Tibial nerve (tissue), 4 donors: ENCODE measurements around the gene KCNMA1. TPM values are rescaled to one million over a fixed set of nuclear protein-coding genes. Genes with fewer than 3 reads are reported as not detected.

ENCODE experiments used
- DNase-seq, 2 donors: peaks; one replicate each; pipeline ENCODE4 v3.0.0-alpha.2; 2019; ENCODE audit warnings: low spot score in 2 of 2
- H3K27ac ChIP-seq, 4 donors: fragments of 200-600 bp; sonication (generic) in 3 of 4; one replicate each; pipeline ENCODE4 v1.5.1; 2017 to 2019; ENCODE audit warnings: mild to moderate bottlenecking in 1 of 4
- H3K27me3 ChIP-seq, 2 donors: fragments of 200-600 bp; sonication (generic) in 1 of 2; one replicate each; pipeline versions ENCODE4 v1.5.1 to v1.6.0; 2017 to 2019
- H3K36me3 ChIP-seq, 3 donors: fragments of 200-600 bp; sonication (generic); one replicate each; pipeline ENCODE4 v1.5.1; 2018 to 2019
- H3K4me1 ChIP-seq, 4 donors: fragments of 200-600 bp; sonication (generic) in 3 of 4; one replicate each; pipeline ENCODE4 v1.5.1; 2017 to 2019
- H3K4me3 ChIP-seq, 4 donors: fragments of 200-600 bp; sonication (generic) in 3 of 4; one replicate each; pipeline ENCODE4 v1.5.1; 2017 to 2019; ENCODE audit warnings: mild to moderate bottlenecking in 1 of 4, moderate library complexity in 1 of 4
- H3K9me3 ChIP-seq, 4 donors: fragments of 200-600 bp; sonication (generic) in 3 of 4; one replicate each; pipeline ENCODE4 v1.5.1; 2017 to 2019
- CTCF ChIP-seq, 5 experiments: fragments of 200-600 bp in 3 of 5; fragments of 450-650 bp in 2 of 5; sonication (generic) in 3 of 5; IDR thresholded peaks; one replicate each; pipeline ENCODE4 v1.5.1; 2016 to 2019; ENCODE audit warnings: antibody characterized with exemption in 5 of 5, mild to moderate bottlenecking in 3 of 5, moderate library complexity in 2 of 5
- EP300 ChIP-seq, 2 donors: sonication (generic); formaldehyde crosslinking; IDR thresholded peaks; one replicate each; pipeline ENCODE4 v1.6.1; 2017; ENCODE audit warnings: antibody characterized with exemption in 2 of 2, mild to moderate bottlenecking in 1 of 2
- POLR2A ChIP-seq, 2 donors: fragments of 450-650 bp; IDR thresholded peaks; one replicate each; pipeline ENCODE4 v1.6.1; 2017; ENCODE audit warnings: antibody characterized with exemption in 2 of 2, mild to moderate bottlenecking in 2 of 2, moderate library complexity in 2 of 2
- WGBS, 2 donors: methylation state at CpG; one replicate each; pipeline ENCODE4 v1.1.5; 2018; 5-methylcytosine and 5-hydroxymethylcytosine counted together
- total RNA-seq, 4 donors: library from RNA; depleted of rRNA; stranded (reverse); fragments of >200 nt; gene quantifications; one replicate each; pipeline ENCODE4 v1.1.0, GENCODE V29; 2016

KCNMA1 gene
- total RNA-seq, 4 donors from 2014 or later = 10.2 to 19.9 (median 13.7) TPM

GRCh38 chr10:77105761-77106221, 531.8 kb downstream of the KCNMA1 start:
- peaks cover 0 to 35% (median 5%) of the 10 kb centered on the region in 4 donors for H3K4me1 ChIP-seq
- H3K27me3 ChIP-seq = no peaks in the 10 kb centered on the region
- TF ChIP-seq EP300 (IDR thresholded peaks at IDR 0.05) (peak in 1 of 2 donors; percentile 73), CTCF (IDR thresholded peaks at IDR 0.05) (no peak)
- H3K4me3 ChIP-seq = no peak overlapping the region
- H3K9me3 ChIP-seq = no peaks in the 10 kb centered on the region
- DNase-seq = no peak
- no peaks in the 10 kb centered on the region for H3K36me3 ChIP-seq
- 36 to 46% methylated on average over 5 of the region's 5 CpGs for WGBS, 2 donors
- peak overlapping the region in 2 of 4 donors; percentile 75 to 81 for H3K27ac ChIP-seq

GRCh38 chr10:77104459-77104980, 533.1 kb downstream of the KCNMA1 start:
- H3K4me1 ChIP-seq = peaks cover 0 to 32% (median 4%) of the 10 kb centered on the region in 4 donors
- H3K4me3 ChIP-seq = no peak overlapping the region
- DNase-seq = peak; percentile 71 to 87
- H3K36me3 ChIP-seq = no peaks in the 10 kb centered on the region
- peak overlapping the region in 2 of 4 donors; percentile 65 to 81 for H3K27ac ChIP-seq
- peak in 1 of 2 donors; percentile 88 for TF ChIP-seq EP300 (IDR thresholded peaks at IDR 0.05)
- TF ChIP-seq POLR2A (IDR thresholded peaks at IDR 0.05) = no peak
- WGBS, 2 donors = 52 to 56% methylated on average over 4 of the region's 4 CpGs
- no peaks in the 10 kb centered on the region for H3K9me3 ChIP-seq
- no peaks in the 10 kb centered on the region for H3K27me3 ChIP-seq

- peaks cover 0 to 32% (median 4%) of the 10 kb centered on the region in 4 donors for H3K4me1 ChIP-seq
- H3K4me3 ChIP-seq = no peak overlapping the region
- no peaks in the 10 kb centered on the region for H3K36me3 ChIP-seq
- 96 to 98% methylated on average over 4 of the region's 4 CpGs for WGBS, 2 donors
- H3K27ac ChIP-seq = peak overlapping the region in 1 of 4 donors; percentile 81
- H3K9me3 ChIP-seq = no peaks in the 10 kb centered on the region
- no peaks in the 10 kb centered on the region for H3K27me3 ChIP-seq
- no peak for DNase-seq
- TF ChIP-seq EP300 (IDR thresholded peaks at IDR 0.05) (no peak), CTCF (IDR thresholded peaks at IDR 0.05) (no peak), POLR2A (IDR thresholded peaks at IDR 0.05) (no peak)
Observed at GRCh38 chr10:77103213-77103612, 534.4 kb downstream of the KCNMA1 start.

- no peak for DNase-seq
- H3K27ac ChIP-seq = no peak overlapping the region
- WGBS, 2 donors = 88 to 92% methylated on average over 5 of the region's 5 CpGs
- TF ChIP-seq CTCF (IDR thresholded peaks at IDR 0.05) = no peak
- no peak for TF ChIP-seq POLR2A (IDR thresholded peaks at IDR 0.05)
- no peak for TF ChIP-seq EP300 (IDR thresholded peaks at IDR 0.05)
- H3K4me3 ChIP-seq = no peak overlapping the region
- no peaks in the 10 kb centered on the region for H3K36me3 ChIP-seq
- peaks cover 0 to 24% (median 4%) of the 10 kb centered on the region in 4 donors for H3K4me1 ChIP-seq
- H3K9me3 ChIP-seq = no peaks in the 10 kb centered on the region
- H3K27me3 ChIP-seq = no peaks in the 10 kb centered on the region
Observed at GRCh38 chr10:77101341-77101740, 536.3 kb downstream of the KCNMA1 start.

GRCh38 chr10:77099136-77099535, 538.5 kb downstream of the KCNMA1 start:
- Histone ChIP-seq H3K4me1 (peaks cover 0 to 3% (median 0%) of the 10 kb centered on the region in 4 donors), H3K9me3 (no peaks in the 10 kb centered on the region), H3K36me3 (no peaks in the 10 kb centered on the region), H3K27me3 (no peaks in the 10 kb centered on the region), H3K27ac (no peak overlapping the region), H3K4me3 (no peak overlapping the region)
- 91 to 98% methylated on average over 5 of the region's 5 CpGs for WGBS, 2 donors
- TF ChIP-seq EP300 (IDR thresholded peaks at IDR 0.05) (no peak), CTCF (IDR thresholded peaks at IDR 0.05) (no peak), POLR2A (IDR thresholded peaks at IDR 0.05) (no peak)
- no peak for DNase-seq
